ENCODE data around the gene SOCS3. TPM values are rescaled to one million over a fixed set of nuclear protein-coding genes. Genes with fewer than 3 reads are reported as not detected.

Gene SOCS3, protein sequence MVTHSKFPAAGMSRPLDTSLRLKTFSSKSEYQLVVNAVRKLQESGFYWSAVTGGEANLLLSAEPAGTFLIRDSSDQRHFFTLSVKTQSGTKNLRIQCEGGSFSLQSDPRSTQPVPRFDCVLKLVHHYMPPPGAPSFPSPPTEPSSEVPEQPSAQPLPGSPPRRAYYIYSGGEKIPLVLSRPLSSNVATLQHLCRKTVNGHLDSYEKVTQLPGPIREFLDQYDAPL
- 78.1 and 95.2 TPM in 2 replicates for total RNA-seq

DNA sequence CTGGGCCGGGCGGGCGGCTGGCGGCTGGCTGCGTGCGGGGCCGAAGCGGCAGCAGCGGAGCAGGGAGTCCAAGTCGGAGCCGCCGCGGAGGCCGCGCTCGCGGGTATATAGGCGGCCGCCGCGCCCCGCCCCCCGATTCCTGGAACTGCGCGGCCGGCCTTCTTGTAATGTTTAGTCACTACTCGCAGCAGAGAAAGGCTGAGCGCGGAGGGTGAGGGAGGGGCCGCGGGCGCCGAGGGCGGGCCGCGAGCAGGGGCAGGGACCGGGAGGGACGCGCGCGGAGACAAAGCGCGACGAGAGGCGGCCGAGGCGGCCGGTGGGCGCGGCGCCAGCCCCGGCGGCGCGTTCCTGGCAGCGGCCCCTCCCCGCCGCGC is at the start of gene SOCS3:
TSS of gene SOCS3 (minus strand) at position 81 of the 374 bp plus-strand sequence. CDS start 982 bp downstream, outside the sequence.
- TF ChIP-seq, protein P1, sequence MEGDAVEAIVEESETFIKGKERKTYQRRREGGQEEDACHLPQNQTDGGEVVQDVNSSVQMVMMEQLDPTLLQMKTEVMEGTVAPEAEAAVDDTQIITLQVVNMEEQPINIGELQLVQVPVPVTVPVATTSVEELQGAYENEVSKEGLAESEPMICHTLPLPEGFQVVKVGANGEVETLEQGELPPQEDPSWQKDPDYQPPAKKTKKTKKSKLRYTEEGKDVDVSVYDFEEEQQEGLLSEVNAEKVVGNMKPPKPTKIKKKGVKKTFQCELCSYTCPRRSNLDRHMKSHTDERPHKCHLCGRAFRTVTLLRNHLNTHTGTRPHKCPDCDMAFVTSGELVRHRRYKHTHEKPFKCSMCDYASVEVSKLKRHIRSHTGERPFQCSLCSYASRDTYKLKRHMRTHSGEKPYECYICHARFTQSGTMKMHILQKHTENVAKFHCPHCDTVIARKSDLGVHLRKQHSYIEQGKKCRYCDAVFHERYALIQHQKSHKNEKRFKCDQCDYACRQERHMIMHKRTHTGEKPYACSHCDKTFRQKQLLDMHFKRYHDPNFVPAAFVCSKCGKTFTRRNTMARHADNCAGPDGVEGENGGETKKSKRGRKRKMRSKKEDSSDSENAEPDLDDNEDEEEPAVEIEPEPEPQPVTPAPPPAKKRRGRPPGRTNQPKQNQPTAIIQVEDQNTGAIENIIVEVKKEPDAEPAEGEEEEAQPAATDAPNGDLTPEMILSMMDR (IDR thresholded peaks at IDR 0.05; ENCODE audit: extremely low read depth, low read depth, low read length) = no peak
- no peaks in the 10 kb centered on the region for H3K27me3 ChIP-seq (ENCODE audit: insufficient read depth, low read length)

DNA sequence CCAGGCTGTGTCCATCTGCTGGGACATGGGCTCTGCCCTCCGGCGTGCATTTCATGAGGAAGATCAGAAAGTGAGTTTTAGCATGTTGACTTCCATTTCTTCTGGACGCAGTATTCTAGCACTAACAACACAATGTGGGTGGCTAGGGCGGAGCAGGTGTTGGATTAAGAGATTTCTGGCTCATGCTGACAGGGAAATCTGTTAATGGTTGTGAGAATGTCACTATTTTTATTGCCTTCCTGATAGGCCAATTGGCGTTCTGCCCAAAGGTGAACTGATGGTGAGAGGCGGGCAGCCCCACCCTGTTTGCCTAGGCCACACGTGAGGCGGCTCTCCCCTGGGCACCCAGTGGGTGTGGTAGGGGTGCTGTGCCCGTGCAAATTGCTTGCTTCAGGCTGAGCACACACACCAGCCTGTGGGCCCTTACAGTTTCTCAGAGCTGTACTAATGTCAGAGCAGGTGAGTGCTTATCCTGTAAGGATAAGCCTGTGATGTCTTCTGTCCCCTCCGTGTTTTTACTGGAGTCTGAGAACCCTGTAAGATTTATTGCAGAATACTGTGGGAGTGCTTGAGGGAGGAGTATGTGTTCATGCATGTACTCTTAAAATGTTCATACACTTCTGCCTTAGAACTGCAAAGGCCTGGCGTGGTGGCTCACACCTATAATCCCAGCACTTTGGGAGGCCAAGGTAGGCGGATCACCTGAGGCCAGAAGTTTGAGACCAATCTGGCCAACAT is 49.5 kb upstream of the SOCS3 start:
- TF ChIP-seq, protein P1 (IDR thresholded peaks at IDR 0.05; ENCODE audit: extremely low read depth, low read depth, low read length) = no peak
- Histone ChIP-seq H3K4me2 (ENCODE audit: insufficient read depth, low read length) (no peak overlapping the region), H3K27me3 (ENCODE audit: insufficient read depth, low read length) (no peaks in the 10 kb centered on the region), H2AFZ (ENCODE audit: low read length) (no peak overlapping the region), H3K79me2 (ENCODE audit: insufficient read depth, low read length) (peaks cover 85% of the 10 kb centered on the region), H3K27ac (ENCODE audit: low read depth, low read length) (no peak overlapping the region), H3K9me3 (ENCODE audit: low read depth, low read length) (no peaks in the 10 kb centered on the region), H3K4me3 (ENCODE audit: insufficient read depth, low read length) (no peak overlapping the region), H3K4me1 (ENCODE audit: insufficient read depth, low read length) (peaks cover 16% of the 10 kb centered on the region), H4K20me1 (ENCODE audit: insufficient read depth, low read length) (peaks cover 49% of the 10 kb centered on the region), H3K36me3 (ENCODE audit: insufficient read depth, low read length) (peaks cover 7% of the 10 kb centered on the region)
- DNase-seq (ENCODE audit: insufficient read length, low spot score, missing footprints) = peak; percentile 57

More for the DNA sequence above, at the start of gene SOCS3:
- Histone ChIP-seq H3K4me2 (ENCODE audit: insufficient read depth, low read length) (peak within 1 kb of the TSS; percentile 86), H3K36me3 (ENCODE audit: insufficient read depth, low read length) (peaks cover 26% of the 10 kb centered on the region), H3K4me3 (ENCODE audit: insufficient read depth, low read length) (peak within 1 kb of the TSS; percentile 91), H3K27ac (ENCODE audit: low read depth, low read length) (peak within 1 kb of the TSS; percentile 82), H3K9me3 (ENCODE audit: low read depth, low read length) (no peaks in the 10 kb centered on the region), H3K4me1 (ENCODE audit: insufficient read depth, low read length) (peaks cover 40% of the 10 kb centered on the region), H2AFZ (ENCODE audit: low read length) (peak within 1 kb of the TSS; percentile 29), H4K20me1 (ENCODE audit: insufficient read depth, low read length) (peaks cover 36% of the 10 kb centered on the region), H3K79me2 (ENCODE audit: insufficient read depth, low read length) (peaks cover 35% of the 10 kb centered on the region)
- peak; percentile 100 for DNase-seq (ENCODE audit: insufficient read length, low spot score, missing footprints)

DNA sequence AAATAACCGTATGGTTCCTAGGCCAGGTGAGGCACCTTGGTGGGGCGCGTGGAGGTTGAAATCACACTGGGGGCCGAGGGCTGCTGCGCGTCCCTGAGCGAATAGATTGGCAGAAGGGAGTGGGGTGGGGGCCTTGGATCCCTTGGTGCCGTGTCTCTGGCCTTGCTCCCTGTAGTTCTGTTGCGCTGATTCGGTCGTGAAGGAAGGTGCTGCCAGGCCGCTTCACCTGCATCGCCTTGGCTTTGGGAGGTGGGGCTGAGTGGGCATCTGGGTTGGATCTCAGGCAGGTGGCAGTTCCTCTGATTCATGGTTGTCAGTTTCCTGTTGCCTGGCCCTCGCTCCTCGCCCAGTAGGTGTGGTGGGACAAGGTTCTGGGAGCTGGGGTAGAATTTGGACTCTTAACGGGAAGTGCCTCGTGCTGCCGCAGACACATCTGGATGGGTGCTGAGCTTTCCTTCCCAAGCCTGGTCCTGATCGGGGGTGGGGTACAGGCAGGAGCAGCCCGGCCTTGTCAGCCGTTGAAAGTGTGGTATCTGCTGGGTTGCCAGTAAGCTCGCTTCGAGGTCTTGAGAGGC is 48.7 kb upstream of the SOCS3 start:
- H3K9me3 ChIP-seq (ENCODE audit: low read depth, low read length) = no peaks in the 10 kb centered on the region
- H3K27ac ChIP-seq (ENCODE audit: low read depth, low read length) = no peak overlapping the region
- peaks cover 84% of the 10 kb centered on the region for H3K79me2 ChIP-seq (ENCODE audit: insufficient read depth, low read length)
- H4K20me1 ChIP-seq (ENCODE audit: insufficient read depth, low read length) = peaks cover 49% of the 10 kb centered on the region
- H2AFZ ChIP-seq (ENCODE audit: low read length) = no peak overlapping the region
- TF ChIP-seq, protein P1 (IDR thresholded peaks at IDR 0.05; ENCODE audit: extremely low read depth, low read depth, low read length) = no peak
- H3K4me2 ChIP-seq (ENCODE audit: insufficient read depth, low read length) = no peak overlapping the region
- H3K4me1 ChIP-seq (ENCODE audit: insufficient read depth, low read length) = peaks cover 16% of the 10 kb centered on the region
- peak; percentile 23 for DNase-seq (ENCODE audit: insufficient read length, low spot score, missing footprints)
- H3K4me3 ChIP-seq (ENCODE audit: insufficient read depth, low read length) = no peak overlapping the region
- H3K27me3 ChIP-seq (ENCODE audit: insufficient read depth, low read length) = no peaks in the 10 kb centered on the region
- H3K36me3 ChIP-seq (ENCODE audit: insufficient read depth, low read length) = peaks cover 15% of the 10 kb centered on the region
